ENCODE results near the gene ZSWIM6. TPM values are rescaled to one million over a fixed set of nuclear protein-coding genes. Genes with fewer than 3 reads are reported as not detected.

The ZSWIM6 gene
- total RNA-seq, 2 donors from 2014 or later: 10.6 to 18.8 TPM

DNA sequence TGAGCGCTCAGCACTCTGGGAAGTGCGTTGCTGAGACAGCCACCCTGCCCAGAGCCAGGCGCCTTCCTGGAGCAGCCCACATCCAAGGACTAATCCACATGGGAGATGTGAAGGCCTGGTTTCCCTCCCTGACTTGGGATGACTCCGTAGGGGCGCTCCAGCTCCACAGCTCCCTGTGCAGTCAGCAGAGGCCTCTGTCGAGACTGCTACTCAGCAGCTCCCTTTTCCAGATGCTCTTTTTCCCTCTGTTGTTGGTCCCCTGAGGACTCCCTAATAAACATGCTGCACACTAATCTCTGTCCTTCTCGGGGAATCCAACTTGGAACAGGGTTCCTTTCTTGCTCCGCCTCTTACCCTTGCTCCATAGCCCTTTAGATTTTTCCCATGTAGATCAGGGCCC lies 237.3 kb downstream of the ZSWIM6 start:
- no peak overlapping the region for H3K4me3 ChIP-seq

DNA sequence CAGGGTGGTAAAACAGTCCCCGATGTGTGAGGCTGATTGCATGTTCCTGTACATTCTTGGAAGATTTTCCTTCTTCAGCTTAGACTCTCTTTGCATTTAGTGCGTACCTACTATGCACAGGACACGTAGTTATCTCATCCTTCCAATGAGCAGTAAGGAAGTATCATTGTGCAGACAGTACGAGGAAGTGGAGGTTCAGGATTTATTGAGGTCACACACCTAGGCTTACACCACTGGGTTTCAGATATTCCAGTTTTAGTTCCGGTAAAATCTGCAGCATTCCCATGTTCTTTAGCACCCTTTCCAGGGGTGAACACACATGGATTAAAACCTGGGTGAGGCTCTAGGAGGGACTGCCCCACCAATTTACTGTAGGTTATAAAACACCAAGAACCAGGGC lies 238.7 kb downstream of the ZSWIM6 start:
- ATAC-seq (ENCODE audit: insufficient number of reproducible peaks, low FRiP score, low read depth) (no peak), DNase-seq (ENCODE audit: low spot score) (no peak)
- Histone ChIP-seq H3K36me3 (no peaks in the 10 kb centered on the region), H3K4me1 (ENCODE audit: control insufficient read depth in 1 of 2, low read depth in 2 of 2) (no peaks in the 10 kb centered on the region), H3K4me3 (no peak overlapping the region), H3K27ac (no peak overlapping the region), H3K27me3 (replicated peaks; ENCODE audit: insufficient read depth) (no peaks in the 10 kb centered on the region), H3K9me3 (no peaks in the 10 kb centered on the region)
- TF ChIP-seq, protein P1, sequence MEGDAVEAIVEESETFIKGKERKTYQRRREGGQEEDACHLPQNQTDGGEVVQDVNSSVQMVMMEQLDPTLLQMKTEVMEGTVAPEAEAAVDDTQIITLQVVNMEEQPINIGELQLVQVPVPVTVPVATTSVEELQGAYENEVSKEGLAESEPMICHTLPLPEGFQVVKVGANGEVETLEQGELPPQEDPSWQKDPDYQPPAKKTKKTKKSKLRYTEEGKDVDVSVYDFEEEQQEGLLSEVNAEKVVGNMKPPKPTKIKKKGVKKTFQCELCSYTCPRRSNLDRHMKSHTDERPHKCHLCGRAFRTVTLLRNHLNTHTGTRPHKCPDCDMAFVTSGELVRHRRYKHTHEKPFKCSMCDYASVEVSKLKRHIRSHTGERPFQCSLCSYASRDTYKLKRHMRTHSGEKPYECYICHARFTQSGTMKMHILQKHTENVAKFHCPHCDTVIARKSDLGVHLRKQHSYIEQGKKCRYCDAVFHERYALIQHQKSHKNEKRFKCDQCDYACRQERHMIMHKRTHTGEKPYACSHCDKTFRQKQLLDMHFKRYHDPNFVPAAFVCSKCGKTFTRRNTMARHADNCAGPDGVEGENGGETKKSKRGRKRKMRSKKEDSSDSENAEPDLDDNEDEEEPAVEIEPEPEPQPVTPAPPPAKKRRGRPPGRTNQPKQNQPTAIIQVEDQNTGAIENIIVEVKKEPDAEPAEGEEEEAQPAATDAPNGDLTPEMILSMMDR (IDR thresholded peaks at IDR 0.05): no peak

More for the DNA sequence above, 237.3 kb downstream of the ZSWIM6 start:
- Histone ChIP-seq H3K27me3 (replicated peaks; ENCODE audit: insufficient read depth) (no peaks in the 10 kb centered on the region), H3K9me3 (no peaks in the 10 kb centered on the region), H3K4me1 (ENCODE audit: control insufficient read depth in 1 of 2, low read depth in 2 of 2) (no peaks in the 10 kb centered on the region), H3K36me3 (no peaks in the 10 kb centered on the region), H3K27ac (no peak overlapping the region)
- TF ChIP-seq, protein P1 (IDR thresholded peaks at IDR 0.05): no peak
- DNase-seq (ENCODE audit: low spot score): no peak
- no peak for ATAC-seq (ENCODE audit: insufficient number of reproducible peaks, low FRiP score, low read depth)

DNA sequence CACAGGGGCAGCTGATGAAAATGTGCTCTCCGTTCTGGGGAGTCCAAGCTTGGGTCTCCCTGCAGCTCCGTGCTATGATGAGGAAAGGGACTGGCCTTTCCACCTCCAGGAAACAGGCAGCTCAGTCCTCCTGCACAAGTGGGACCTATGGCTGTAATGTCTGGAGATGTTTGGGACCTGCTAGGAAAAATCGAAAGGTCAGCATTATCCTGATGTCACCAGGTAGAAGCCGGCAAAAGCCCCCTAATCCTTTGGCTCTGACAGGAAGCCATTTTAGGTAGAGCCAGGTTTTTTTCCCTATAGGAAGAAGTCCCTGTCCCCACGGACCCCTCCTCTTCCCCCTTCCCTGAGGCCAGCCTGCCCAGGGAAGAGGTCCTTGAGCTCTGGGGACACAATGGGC lies 240.9 kb downstream of the ZSWIM6 start:
- Histone ChIP-seq H3K4me1 (ENCODE audit: control insufficient read depth in 1 of 2, low read depth in 2 of 2) (no peaks in the 10 kb centered on the region), H3K9me3 (no peaks in the 10 kb centered on the region), H3K27ac (no peak overlapping the region), H3K4me3 (no peak overlapping the region), H3K27me3 (replicated peaks; ENCODE audit: insufficient read depth) (no peaks in the 10 kb centered on the region), H3K36me3 (no peaks in the 10 kb centered on the region)
- DNase-seq (ENCODE audit: low spot score) (no peak), ATAC-seq (ENCODE audit: insufficient number of reproducible peaks, low FRiP score, low read depth) (no peak)
- TF ChIP-seq, protein P1 (IDR thresholded peaks at IDR 0.05): no peak

DNA sequence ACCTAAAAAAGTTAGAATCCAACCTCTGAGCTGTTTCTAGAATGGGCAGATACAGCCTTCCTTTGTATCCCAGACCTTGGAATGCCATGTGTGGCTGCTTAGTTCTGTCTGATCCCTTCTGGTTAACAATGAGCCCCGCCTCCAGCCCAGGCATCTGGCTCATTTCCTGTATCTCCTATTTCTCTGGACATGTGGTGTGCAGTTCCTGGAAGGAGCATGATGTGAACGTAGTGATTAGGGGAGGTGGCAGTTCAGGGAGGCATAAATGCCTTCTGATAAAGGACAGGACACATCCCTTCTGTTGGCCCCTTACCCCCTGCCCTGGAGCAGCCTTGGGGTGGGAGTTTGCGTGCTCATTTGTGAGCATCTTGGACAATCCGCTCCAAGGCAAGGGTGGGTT lies 243.0 kb downstream of the ZSWIM6 start:
- H3K36me3 ChIP-seq: no peaks in the 10 kb centered on the region
- H3K9me3 ChIP-seq: no peaks in the 10 kb centered on the region
- TF ChIP-seq, protein P1 (IDR thresholded peaks at IDR 0.05): no peak
- H3K27ac ChIP-seq: no peak overlapping the region
- no peak overlapping the region for H3K4me3 ChIP-seq
- H3K27me3 ChIP-seq (replicated peaks; ENCODE audit: insufficient read depth): no peaks in the 10 kb centered on the region
- ATAC-seq (ENCODE audit: insufficient number of reproducible peaks, low FRiP score, low read depth): no peak
- DNase-seq (ENCODE audit: low spot score): no peak
- no peaks in the 10 kb centered on the region for H3K4me1 ChIP-seq (ENCODE audit: control insufficient read depth in 1 of 2, low read depth in 2 of 2)

DNA sequence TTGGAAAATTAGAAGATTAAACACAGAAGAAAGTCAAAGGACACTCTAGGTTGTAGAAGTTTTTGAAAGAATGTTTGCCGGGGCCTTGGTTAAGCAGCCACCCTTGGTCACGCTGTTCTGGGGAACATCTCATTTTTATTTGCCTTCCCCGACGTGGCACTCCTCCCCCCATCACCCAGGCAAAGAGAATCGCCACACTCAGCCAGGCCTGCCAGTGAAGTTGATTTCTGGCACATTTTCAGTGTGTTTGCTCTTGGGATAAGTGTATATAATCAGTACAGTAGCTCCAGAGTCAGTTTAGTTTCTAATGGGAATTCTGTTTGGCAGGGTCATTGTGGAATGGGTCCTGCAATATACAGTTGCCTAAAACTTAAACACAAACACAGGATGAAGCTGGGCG lies 243.5 kb downstream of the ZSWIM6 start:
- no peaks in the 10 kb centered on the region for H3K27me3 ChIP-seq (replicated peaks; ENCODE audit: insufficient read depth)
- ATAC-seq (ENCODE audit: insufficient number of reproducible peaks, low FRiP score, low read depth) (no peak), DNase-seq (ENCODE audit: low spot score) (no peak)
- H3K4me3 ChIP-seq: no peak overlapping the region
- no peaks in the 10 kb centered on the region for H3K4me1 ChIP-seq (ENCODE audit: control insufficient read depth in 1 of 2, low read depth in 2 of 2)
- no peak overlapping the region for H3K27ac ChIP-seq
- TF ChIP-seq, protein P1 (IDR thresholded peaks at IDR 0.05): no peak
- no peaks in the 10 kb centered on the region for H3K36me3 ChIP-seq
- H3K9me3 ChIP-seq: no peaks in the 10 kb centered on the region

Measured in thoracic aorta (tissue), 2 donors.